Stimulated activated CD8-positive, alpha-beta memory T cell treated with anti-CD3 and anti-CD28 coated beads, Interleukin-12 subunit alpha, Interleukin-12 subunit beta, amount 100 ng/mL, for 24 hours (primary cell): ENCODE results near the gene OR51A2.
"Not testable (repeated sequence)": the region's sequence is repeated elsewhere in the genome, so short reads cannot be mapped to it uniquely, and the experiment has no call there.

Source experiments
- DNase-seq: peaks from one replicate; pipeline ENCODE4 v3.0.0-alpha.2; 2020; ENCODE audit errors: extremely low read depth

Gene OR51A2

GRCh38 chr11:4955613-4956012, at the start of gene OR51A2:
Gene OR51A2, minus strand, starts transcription at chr11:4955713. Its CDS starts 0 bp downstream, at chr11:4955713.
- not testable (repeated sequence) for DNase-seq

GRCh38 chr11:5004424-5005274, 49.1 kb upstream of the OR51A2 start:
- DNase-seq, result no peak

- no peak for DNase-seq
These were observed 39.0 kb upstream of the OR51A2 start, which contains the start of gene OR51L1 for GRCh38 chr11:4994551-4994950. Gene OR51L1, plus strand, starts transcription at chr11:4994851. Its CDS starts 4,132 bp downstream, at chr11:4998983.

GRCh38 chr11:4991060-4991459, 35.5 kb upstream of the OR51A2 start:
- no peak for DNase-seq

GRCh38 chr11:4983841-4984240, 28.3 kb upstream of the OR51A2 start:
- DNase-seq, result no peak

- no peak for DNase-seq
These were observed 27.2 kb upstream of the OR51A2 start for GRCh38 chr11:4982678-4983077.

- DNase-seq, result no peak
These were observed 23.5 kb upstream of the OR51A2 start for GRCh38 chr11:4979036-4979435.

- DNase-seq, result no peak
These were observed 19.9 kb upstream of the OR51A2 start for GRCh38 chr11:4975436-4975835.

- DNase-seq, result no peak
These were observed 7.3 kb upstream of the OR51A2 start for GRCh38 chr11:4962816-4963215.

- no peak for DNase-seq
These were observed 5.4 kb upstream of the OR51A2 start for GRCh38 chr11:4960877-4961276.

- DNase-seq, result no peak
These were observed 1.9 kb upstream of the OR51A2 start for GRCh38 chr11:4957396-4957795.

GRCh38 chr11:4947505-4947904, 8.0 kb downstream of the OR51A2 start, which contains the start of gene OR51A4:
Gene OR51A4, minus strand, starts transcription at chr11:4947605. Its CDS starts 505 bp downstream, at chr11:4947100.
- DNase-seq, result no peak

GRCh38 chr11:4936745-4937144, 18.8 kb downstream of the OR51A2 start:
- DNase-seq, result no peak

- no peak for DNase-seq
These were observed 22.8 kb downstream of the OR51A2 start for GRCh38 chr11:4932751-4933150.

- no peak for DNase-seq
These were observed 28.9 kb downstream of the OR51A2 start for GRCh38 chr11:4926608-4927007.

GRCh38 chr11:4924239-4924638, 31.3 kb downstream of the OR51A2 start, which contains the start of gene OR51G1:
Gene OR51G1, minus strand, starts transcription at chr11:4924339. Its CDS starts 0 bp downstream, at chr11:4924339.
- DNase-seq, result no peak

GRCh38 chr11:4922304-4922703, 33.2 kb downstream of the OR51A2 start:
- no peak for DNase-seq

GRCh38 chr11:4921796-4922195, 33.7 kb downstream of the OR51A2 start:
- DNase-seq, result no peak

- DNase-seq, result no peak
These were observed 36.3 kb downstream of the OR51A2 start, which contains the start of gene OR51G2 for GRCh38 chr11:4919250-4919649. Gene OR51G2, minus strand, starts transcription at chr11:4919350. Its CDS starts 3,687 bp downstream, at chr11:4915663.

- no peak for DNase-seq
These were observed 38.9 kb downstream of the OR51A2 start for GRCh38 chr11:4916581-4916980.
